ENCODE measurements around the gene ODC1.
A peak's percentile ranks its signal among the peaks of the same experiment; 100 is the strongest.

The ODC1 gene

DNA sequence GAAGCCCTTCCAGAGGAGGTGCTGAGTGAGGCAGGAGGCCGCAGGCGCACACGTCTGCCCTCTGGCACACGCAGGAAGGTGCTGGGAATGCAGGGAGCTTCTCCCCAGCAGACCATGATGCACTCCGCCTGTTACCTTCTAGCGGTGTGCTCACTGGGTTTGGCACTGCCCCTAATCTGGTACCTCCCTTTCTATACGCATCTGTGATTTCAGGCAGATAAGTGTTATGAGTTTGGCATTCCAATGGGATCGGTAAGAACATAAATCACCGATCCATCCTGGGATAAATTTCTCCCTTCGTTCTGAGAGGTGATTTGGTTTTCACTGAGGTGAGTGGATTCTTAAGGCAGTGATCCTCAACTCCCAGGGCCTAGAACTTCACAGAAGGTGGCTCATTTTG lies 34.6 kb downstream of the ODC1 start:
- no peak for DNase-seq

GRCh38 chr2:10412380-10412779 lies 35.7 kb downstream of the ODC1 start:
- DNase-seq: no peak

DNA sequence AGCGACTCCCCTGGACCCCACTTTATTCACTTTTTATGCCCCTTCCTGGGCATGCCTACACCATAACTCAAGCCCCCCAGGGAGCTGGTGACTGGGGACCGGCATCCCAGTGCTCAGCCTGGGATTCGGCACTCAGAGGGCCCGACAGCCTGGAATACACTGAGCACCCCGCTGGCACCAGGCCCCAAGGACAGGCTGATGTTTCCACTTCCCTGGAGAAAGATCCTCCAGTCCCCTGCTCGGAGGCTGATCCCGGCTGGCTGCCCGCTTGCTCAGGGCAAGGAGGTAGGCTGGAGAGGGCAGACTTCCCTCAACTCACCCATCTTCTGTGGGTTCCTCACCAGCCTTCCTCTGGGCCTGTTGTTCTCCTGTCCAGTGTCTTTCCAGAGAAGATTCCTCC lies 36.6 kb downstream of the ODC1 start:
- no peak for DNase-seq

GRCh38 chr2:10410823-10411437 lies 37.2 kb downstream of the ODC1 start:
- no peak for DNase-seq

DNA sequence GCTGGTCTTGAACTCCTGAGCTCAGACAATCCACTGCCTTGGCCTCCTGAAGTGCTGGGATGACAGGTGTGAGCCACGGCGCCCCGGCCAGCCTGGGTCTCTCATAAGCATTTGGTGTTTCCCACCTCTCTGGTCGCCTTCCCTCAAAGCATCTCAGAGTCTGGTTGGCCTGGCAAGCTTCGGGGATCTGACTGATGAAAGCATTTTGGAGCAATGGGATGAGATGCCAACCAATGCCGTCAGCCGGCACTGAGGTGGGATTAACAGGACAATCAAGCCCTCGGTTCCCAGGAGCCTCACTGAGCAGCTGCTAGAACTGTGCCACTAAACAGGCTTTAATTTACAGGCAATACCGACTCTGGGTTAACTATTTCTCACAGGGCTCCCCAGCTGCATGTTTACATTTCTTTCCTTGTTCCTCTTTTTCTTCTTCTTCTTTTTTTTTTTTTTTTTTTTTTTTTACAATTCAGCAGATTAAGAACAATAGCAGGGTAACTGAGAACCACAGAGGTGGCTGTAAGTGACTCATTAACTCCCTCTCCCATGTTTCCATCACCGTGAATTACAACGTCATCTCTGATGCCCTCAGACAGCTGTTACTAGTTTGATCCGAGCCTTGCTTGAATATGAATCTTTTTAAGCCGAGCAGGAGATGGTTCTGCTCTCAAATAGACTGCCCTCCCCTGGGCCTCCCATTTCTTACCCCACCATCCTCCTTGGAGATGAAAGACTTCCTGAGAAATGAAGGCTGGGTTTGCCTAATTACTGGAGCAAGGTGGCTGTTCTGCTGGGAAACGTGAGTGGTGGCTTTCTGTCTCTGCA lies 37.9 kb downstream of the ODC1 start:
- DNase-seq: no peak

GRCh38 chr2:10408649-10409579 lies 39.2 kb downstream of the ODC1 start:
- DNase-seq: peak; percentile 88 to 93

DNA sequence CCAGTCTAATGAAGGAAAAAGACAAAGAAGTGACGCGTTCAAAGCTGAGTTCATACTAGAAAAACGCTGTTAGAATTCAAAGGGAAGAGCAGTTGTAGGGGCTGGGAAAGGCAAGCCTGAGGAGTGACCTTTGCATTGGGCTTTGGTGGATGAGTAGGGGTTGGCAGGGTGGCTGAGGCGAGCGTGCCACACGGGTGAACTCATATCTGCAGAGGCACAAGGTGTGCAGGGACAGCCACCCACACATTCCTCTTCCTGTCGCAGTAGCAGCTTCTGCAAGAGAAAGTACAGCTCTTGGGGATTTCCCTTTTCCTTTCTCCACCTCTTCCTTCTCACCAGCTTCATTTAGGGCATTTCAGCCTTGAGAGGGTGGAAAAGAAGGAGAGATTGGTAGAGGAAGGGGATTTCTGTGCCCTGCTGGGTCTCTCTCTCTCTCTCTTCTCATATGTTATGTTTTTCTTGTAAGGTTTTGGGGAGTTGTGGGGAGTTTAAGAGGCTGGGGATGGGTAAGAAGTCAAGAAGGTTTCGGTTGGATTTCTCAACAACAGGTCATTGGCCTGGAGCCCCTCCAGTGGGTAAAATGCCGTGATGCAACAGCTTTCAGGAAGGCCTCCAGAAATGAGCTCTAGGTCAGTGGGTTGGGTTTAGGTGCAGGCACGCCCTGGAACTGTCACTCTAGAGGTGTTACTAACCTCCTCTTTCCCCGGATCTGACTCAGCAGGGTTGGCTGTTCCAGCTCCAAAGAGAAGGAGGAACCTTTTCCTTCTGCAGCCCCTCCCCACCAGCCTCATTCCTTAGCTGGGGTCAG lies 40.1 kb downstream of the ODC1 start:
- no peak for DNase-seq

DNA sequence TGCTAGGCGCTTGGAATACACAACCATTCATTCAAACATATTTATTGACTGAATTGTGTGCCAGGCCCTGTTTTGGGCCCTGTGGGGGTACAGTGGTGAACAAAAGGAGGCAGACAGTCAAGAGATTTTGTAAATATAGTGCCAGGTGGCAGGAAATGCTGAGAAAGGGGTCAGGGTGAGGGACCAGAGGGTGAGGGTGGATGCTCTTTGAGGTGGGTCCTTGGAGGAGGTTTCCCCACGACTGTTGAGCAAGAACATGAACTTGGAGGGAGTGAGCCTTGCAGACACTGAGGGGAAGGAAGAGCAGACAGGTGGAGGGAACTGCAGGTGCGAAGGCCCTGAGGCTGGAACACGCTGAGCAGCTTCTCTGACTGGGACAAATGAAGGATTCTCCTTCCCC lies 40.7 kb downstream of the ODC1 start:
- no peak for DNase-seq

GRCh38 chr2:10406491-10407188 lies 41.5 kb downstream of the ODC1 start:
- DNase-seq: no peak

GRCh38 chr2:10406016-10406415 lies 42.1 kb downstream of the ODC1 start:
- no peak for DNase-seq

- no peak for DNase-seq
Observed at GRCh38 chr2:10405448-10405847, 42.7 kb downstream of the ODC1 start.

DNA sequence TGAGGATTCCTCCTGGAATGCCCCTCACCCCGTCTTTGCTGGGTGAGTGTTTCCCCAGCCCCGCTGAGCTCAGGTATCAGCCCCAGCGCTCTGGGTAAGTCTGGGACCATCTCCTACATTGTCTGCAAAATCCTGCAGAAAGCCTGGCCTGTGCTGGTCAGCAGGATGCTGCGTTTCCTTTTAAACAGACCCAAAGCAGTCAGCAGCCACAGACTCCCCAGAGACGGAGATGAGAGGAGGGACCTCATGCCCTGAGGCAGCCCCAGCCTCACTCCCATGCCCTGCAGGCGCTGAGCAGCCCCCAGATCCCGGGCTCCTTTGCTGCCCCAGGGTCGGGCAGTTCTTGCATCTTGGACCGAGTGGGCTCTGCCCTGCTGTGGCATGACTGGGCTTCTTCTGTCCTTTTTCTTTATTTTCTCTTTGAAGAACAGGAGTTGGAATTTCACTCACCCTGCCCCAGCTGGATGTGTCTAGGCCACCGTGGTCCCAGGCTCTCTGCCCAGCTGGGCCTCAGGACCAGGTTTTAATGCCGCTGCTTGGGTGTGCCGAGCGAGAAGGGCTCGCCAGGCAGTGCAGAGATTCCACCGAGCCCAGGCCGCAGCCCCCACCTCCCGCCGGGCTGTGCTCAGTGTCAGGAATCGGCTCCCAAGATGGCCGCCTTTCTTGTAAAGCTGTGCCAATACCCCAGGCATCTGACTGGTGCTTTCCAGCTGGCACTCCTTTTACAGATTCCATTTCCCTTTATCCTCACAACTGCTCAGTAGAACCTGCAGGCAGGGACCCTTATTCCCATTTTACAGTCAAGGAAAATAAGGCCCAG lies 43.6 kb downstream of the ODC1 start:
- DNase-seq: no peak

DNA sequence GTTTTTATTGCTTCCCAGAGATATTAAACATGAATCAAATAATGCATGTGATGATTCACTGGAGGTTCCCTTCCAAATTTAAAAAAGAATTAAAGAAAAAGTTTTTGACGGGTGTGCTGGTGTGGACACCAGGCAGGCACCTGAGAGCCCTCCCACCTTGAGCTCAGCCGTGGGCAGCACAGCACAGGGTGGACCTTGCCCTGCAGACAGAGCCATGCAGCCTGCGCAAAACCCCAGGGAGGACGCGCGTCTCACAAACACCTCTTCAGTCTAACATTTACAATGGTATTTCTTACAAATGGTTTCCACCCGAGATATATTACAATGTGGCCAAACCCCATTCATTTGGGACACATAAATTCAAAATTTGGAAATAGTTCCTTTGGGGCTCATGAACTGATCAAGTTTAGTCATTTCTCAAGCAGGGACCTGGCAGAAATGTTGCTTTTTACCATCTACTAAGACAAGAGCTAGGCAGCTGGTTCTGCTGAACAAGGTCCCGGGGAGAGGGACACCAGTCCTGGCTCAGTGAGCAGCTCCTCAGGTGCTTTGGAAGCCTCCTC lies 45.4 kb downstream of the ODC1 start:
- DNase-seq: no peak

DNA sequence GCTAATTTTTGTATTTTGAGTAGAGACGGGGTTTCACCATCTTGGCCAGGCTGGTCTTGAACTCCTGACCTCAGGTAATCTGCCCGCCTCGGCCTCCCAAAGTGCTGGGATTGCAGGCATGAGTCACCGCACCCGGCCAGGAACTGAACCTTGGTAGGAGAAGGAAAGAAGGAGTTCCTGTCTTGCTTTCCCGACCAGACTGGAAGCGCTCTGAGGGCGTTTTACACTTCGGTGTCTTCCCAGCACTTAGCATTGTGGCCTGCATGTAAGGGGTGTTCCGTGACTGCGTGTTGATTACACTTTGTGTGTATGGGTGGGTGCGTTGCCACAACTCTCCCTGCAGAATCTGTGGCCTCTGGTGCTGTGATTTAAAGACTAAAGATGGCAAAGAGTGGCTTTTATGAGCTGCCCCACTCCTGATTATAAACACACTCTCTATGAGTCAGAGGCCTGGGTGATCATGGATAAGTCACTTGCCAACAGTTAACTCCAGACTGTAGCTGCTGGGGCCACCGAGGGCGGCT lies 46.0 kb downstream of the ODC1 start:
- DNase-seq: no peak

GRCh38 chr2:10400978-10401951 lies 46.9 kb downstream of the ODC1 start:
- no peak for DNase-seq

- DNase-seq: no peak
Observed at GRCh38 chr2:10400568-10400977, 47.6 kb downstream of the ODC1 start.

DNA sequence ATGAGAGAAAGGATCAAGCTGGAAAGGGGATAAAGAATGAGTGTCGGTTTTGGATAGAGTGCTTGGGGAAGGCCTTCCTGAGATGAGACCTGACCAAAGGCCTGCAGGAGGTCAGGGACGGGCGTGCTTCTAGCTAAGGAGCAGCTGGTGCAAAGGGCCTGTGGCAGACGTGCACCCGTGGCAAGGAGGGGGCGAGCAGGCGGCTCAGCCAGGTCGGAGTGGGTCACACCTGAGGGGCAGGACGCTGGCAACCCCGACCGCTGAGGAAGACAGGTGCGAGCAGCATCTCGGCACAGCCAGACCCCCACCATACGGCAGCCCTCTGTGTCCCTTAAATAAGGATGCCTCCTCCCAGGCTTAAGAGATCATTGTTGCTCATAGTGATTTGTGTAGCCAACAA lies 48.1 kb downstream of the ODC1 start:
- DNase-seq: no peak

- no peak for DNase-seq
Observed at GRCh38 chr2:10399358-10399757, 48.8 kb downstream of the ODC1 start.

- DNase-seq: no peak
Observed at GRCh38 chr2:10398496-10398895, 49.6 kb downstream of the ODC1 start.

Measured in NCI-H187 (cell line).